Esophagus (tissue), 2 donors: Measurements from ENCODE around the gene EED. TPM values are rescaled to one million over a fixed set of nuclear protein-coding genes. Genes with fewer than 3 reads are reported as not detected.
"Not testable (repeated sequence)": the region's sequence is repeated elsewhere in the genome, so short reads cannot be mapped to it uniquely, and the experiment has no call there.

Source experiments
- H3K27ac ChIP-seq, 2 donors: one replicate each; pipeline ENCODE4 v1.5.1; 2013; ENCODE audit warnings: low read depth in 2 of 2, mild to moderate bottlenecking in 2 of 2, inconsistent platforms in 1 of 2, low read length in 1 of 2, moderate library complexity in 1 of 2
- H3K27me3 ChIP-seq, 2 donors: one replicate each; pipeline ENCODE4 v1.6.1; 2013; ENCODE audit warnings: low read length in 2 of 2, control low read depth in 1 of 2, mild to moderate bottlenecking in 1 of 2; ENCODE audit not compliant: insufficient read depth in 2 of 2, control insufficient read depth in 1 of 2
- H3K36me3 ChIP-seq, 2 donors: one replicate each; pipeline ENCODE4 v1.6.1; 2013; ENCODE audit warnings: low read length in 1 of 2; ENCODE audit not compliant: control insufficient read depth in 2 of 2, insufficient read depth in 2 of 2
- H3K4me1 ChIP-seq, 2 donors: one replicate each; pipeline ENCODE4 v1.6.1; 2013; ENCODE audit warnings: low read length in 1 of 2; ENCODE audit not compliant: control insufficient read depth in 2 of 2, insufficient read depth in 2 of 2
- H3K4me3 ChIP-seq, 2 donors: one replicate each; pipeline ENCODE4 v1.5.1; 2013; ENCODE audit warnings: low read length in 2 of 2, mild to moderate bottlenecking in 2 of 2, low read depth in 1 of 2, moderate library complexity in 1 of 2
- H3K9me3 ChIP-seq, 2 donors: one replicate each; pipeline ENCODE4 v1.6.1; 2013; ENCODE audit warnings: mild to moderate bottlenecking in 2 of 2, low read depth in 1 of 2, low read length in 1 of 2, moderate library complexity in 1 of 2; ENCODE audit not compliant: control insufficient read depth in 2 of 2, insufficient read depth in 1 of 2
- WGBS, 2 donors: extraction: QIAGEN DNeasy Blood & Tissue Kit; methylation state at CpG; one replicate each; pipeline ENCODE4 v1.1.7; 2013; 5-methylcytosine and 5-hydroxymethylcytosine counted together
- polyA plus RNA-seq, 2 donors: library from polyadenylated mRNA; stranded (reverse); fragments of 200-250 nt; gene quantifications; one replicate each; pipeline ENCODE4 v1.2.3, GENCODE V29; 2013
- donor health status: healthy with polysubstance abuse.
- donor health status: Bipolar disorder and iron deficiency.

EED gene
- polyA plus RNA-seq, 2 donors = 11.7 to 16.8 TPM

DNA sequence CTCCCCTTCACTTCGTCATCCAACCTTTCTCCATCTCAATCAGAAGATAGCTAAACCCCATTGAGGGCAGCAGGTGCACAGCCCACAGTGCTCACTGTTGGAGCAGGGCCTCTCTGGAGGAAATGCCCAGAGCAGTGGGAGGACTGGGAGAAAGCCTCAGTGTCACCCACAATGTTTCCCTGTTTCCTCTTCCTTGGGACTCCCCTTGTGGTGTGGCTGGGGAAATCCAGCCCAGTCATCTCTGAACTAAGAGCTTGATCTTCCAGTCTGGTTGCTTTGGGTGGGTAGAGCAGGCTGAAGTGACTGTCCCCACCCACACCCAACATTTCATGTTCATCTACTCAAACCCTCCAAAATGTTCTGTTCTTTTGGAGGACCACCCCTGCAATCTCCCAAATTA, 29.8 kb upstream of the EED start:
- Histone ChIP-seq H3K4me3 (no peak overlapping the region), H3K9me3 (no peaks in the 10 kb centered on the region), H3K27me3 (no peaks in the 10 kb centered on the region), H3K36me3 (no peaks in the 10 kb centered on the region), H3K27ac (no peak overlapping the region), H3K4me1 (no peaks in the 10 kb centered on the region)
- 84 to 93% methylated on average over 1 of the region's 1 CpG for WGBS, 2 donors

- WGBS, 2 donors = 27 to 29% methylated on average over 14 of the region's 14 CpGs
- H3K27ac ChIP-seq = no peak overlapping the region
- H3K4me3 ChIP-seq = peak overlapping the region; percentile 16 to 21
These were observed 26.1 kb upstream of the EED start for GRCh38 chr11:86218125-86219084.

DNA sequence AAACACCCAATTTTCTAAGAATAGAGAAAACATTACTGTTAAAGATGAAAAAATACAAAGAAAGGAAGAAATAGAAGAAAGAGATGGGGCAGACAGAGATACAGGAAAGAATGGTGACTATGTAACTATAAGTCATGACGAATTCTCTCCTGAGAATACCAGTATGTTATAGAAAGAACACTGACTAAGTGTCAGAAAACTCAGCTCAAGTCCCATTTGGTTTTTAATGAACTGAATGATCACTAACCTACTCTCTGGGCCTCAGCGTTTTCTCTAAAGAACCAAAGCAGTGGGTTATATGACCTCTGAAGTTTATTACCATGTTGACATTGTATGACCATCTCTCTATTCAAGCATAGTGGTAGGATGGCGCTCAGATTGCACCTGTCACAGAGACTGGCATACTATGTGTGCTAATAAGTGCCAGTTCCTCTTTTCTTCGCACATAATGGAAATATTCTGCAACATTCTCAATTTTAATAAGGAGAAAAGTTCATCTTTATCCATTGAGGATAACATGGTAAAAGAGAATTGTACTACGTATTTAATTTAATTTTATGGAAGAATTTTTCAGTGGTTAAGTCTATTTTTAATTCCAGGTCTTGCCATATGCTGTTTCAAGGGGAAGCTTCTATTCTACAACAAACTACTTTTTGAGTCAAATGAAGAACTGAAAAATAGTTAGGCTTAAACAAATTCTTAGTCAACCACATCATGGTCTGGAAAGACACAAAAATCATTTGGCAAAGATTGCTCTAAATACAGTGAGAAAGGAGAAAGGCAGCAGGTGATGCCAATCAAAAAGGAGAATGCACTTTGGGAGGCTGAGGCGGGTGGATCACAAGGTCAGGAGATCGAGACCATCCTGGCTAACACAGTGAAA, 25.0 kb upstream of the EED start:
- 90 to 91% methylated on average over 7 of the region's 7 CpGs for WGBS, 2 donors
- Histone ChIP-seq H3K36me3 (no peaks in the 10 kb centered on the region), H3K9me3 (no peaks in the 10 kb centered on the region), H3K4me3 (no peak overlapping the region), H3K27me3 (no peaks in the 10 kb centered on the region), H3K27ac (no peak overlapping the region), H3K4me1 (no peaks in the 10 kb centered on the region)

More at GRCh38 chr11:86218125-86219084, 26.1 kb upstream of the EED start:
- H3K9me3 ChIP-seq = no peaks in the 10 kb centered on the region
- H3K36me3 ChIP-seq = no peaks in the 10 kb centered on the region
- no peaks in the 10 kb centered on the region for H3K4me1 ChIP-seq
- no peaks in the 10 kb centered on the region for H3K27me3 ChIP-seq

GRCh38 chr11:86220653-86221052, 23.9 kb upstream of the EED start:
- Histone ChIP-seq H3K4me1 (no peaks in the 10 kb centered on the region), H3K4me3 (no peak overlapping the region), H3K27me3 (no peaks in the 10 kb centered on the region), H3K9me3 (no peaks in the 10 kb centered on the region), H3K36me3 (no peaks in the 10 kb centered on the region), H3K27ac (no peak overlapping the region)
- 84 to 92% methylated on average over 1 of the region's 1 CpG for WGBS, 2 donors

DNA sequence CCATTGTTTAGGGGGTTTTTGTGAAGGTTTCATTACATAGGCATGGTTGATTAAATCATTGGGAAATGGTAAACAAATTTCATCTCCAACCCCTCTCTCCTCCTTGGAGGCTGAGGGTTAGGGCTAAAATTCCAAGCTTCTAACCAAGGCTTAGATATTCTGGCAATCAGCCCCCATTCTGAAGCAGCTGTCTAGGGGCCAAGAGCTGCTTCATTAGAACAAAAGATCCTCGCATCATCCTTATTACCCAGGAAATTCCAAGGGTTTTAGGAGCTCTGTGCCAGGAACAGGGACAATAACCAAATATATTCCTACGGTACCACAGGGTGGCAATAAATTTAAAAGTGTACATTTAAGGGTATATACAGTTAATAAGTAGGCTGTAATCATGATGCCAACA, 22.5 kb upstream of the EED start:
- H3K4me1 ChIP-seq = no peaks in the 10 kb centered on the region
- H3K36me3 ChIP-seq = no peaks in the 10 kb centered on the region
- H3K9me3 ChIP-seq = no peaks in the 10 kb centered on the region
- H3K27ac ChIP-seq = no peak overlapping the region
- H3K27me3 ChIP-seq = no peaks in the 10 kb centered on the region
- WGBS, 2 donors = 40 to 65% methylated on average over 2 of the region's 2 CpGs
- no peak overlapping the region for H3K4me3 ChIP-seq

DNA sequence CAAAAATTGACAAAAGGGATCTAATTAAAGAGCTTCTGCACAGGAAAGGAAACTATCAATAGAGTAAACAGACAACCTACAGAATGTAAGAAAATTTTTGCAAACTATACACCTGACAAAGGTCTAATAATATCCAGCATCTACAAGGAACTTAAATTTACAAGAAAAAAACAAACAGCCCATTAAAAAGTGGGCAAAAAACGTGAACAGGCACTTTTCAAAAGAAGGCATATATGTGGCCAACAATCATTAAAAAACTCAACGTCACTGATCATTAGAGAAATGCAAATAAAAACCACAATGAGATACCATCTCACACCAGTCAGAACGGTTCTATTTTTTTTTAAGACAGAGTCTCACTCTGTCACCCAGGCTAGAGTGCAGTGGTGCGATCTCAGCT, 20.0 kb upstream of the EED start:
- H3K27me3 ChIP-seq, H3K27ac ChIP-seq, H3K36me3 ChIP-seq, H3K4me1 ChIP-seq, H3K9me3 ChIP-seq, H3K4me3 ChIP-seq: not testable (repeated sequence)
- 56 to 61% methylated on average over 4 of the region's 4 CpGs for WGBS, 2 donors

DNA sequence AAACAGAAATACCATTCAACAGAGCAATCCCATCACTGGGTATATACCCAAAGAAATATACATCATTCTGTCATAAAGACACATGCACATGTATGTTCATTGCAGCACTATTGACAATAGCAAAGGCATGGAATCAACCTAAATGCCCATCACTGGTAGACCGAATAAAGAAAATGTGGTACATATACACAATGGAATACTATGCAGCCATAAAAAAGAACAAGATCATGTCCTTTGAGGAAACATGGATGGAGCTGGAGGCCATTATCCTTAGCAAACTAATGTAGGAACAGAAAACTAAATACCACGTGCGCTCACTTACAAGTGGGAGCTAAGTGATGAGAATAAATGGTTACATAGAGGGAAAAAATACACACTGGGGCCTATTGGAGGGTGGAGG, 19.2 kb upstream of the EED start:
- H3K4me1 ChIP-seq, H3K9me3 ChIP-seq, H3K4me3 ChIP-seq, H3K27me3 ChIP-seq, H3K36me3 ChIP-seq, H3K27ac ChIP-seq: not testable (repeated sequence)
- 96 to 98% methylated on average over 3 of the region's 3 CpGs for WGBS, 2 donors

GRCh38 chr11:86228269-86229038, 16.1 kb upstream of the EED start:
- no peaks in the 10 kb centered on the region for H3K4me1 ChIP-seq
- 77 to 78% methylated on average over 3 of the region's 3 CpGs for WGBS, 2 donors
- H3K27ac ChIP-seq = no peak overlapping the region
- no peaks in the 10 kb centered on the region for H3K27me3 ChIP-seq
- no peaks in the 10 kb centered on the region for H3K36me3 ChIP-seq
- H3K4me3 ChIP-seq = no peak overlapping the region
- H3K9me3 ChIP-seq = no peaks in the 10 kb centered on the region

GRCh38 chr11:86229039-86229330, 15.6 kb upstream of the EED start:
- H3K4me1 ChIP-seq, H3K27ac ChIP-seq, H3K27me3 ChIP-seq, H3K9me3 ChIP-seq, H3K4me3 ChIP-seq, H3K36me3 ChIP-seq: not testable (repeated sequence)
- 78 to 83% methylated on average over 3 of the region's 3 CpGs for WGBS, 2 donors
